GM10266 (cell line): ENCODE measurements around the gene FAM184B.

Source experiments
- DNase-seq: peaks from one replicate; pipeline ENCODE4 v3.0.0; 2012; ENCODE audit errors: extremely low spot score
- TF ChIP-seq, protein P1 (sequence below): IDR thresholded peaks from 2 replicates; pipeline ENCODE4 v1.5.1; 2012; ENCODE audit warnings: mild to moderate bottlenecking, low read depth; ENCODE audit not compliant: control insufficient read depth, insufficient read depth; ENCODE audit errors: missing control alignments

FAM184B gene

GRCh38 chr4:17701138-17701839, 80.1 kb downstream of the FAM184B start:
- TF ChIP-seq, protein P1, sequence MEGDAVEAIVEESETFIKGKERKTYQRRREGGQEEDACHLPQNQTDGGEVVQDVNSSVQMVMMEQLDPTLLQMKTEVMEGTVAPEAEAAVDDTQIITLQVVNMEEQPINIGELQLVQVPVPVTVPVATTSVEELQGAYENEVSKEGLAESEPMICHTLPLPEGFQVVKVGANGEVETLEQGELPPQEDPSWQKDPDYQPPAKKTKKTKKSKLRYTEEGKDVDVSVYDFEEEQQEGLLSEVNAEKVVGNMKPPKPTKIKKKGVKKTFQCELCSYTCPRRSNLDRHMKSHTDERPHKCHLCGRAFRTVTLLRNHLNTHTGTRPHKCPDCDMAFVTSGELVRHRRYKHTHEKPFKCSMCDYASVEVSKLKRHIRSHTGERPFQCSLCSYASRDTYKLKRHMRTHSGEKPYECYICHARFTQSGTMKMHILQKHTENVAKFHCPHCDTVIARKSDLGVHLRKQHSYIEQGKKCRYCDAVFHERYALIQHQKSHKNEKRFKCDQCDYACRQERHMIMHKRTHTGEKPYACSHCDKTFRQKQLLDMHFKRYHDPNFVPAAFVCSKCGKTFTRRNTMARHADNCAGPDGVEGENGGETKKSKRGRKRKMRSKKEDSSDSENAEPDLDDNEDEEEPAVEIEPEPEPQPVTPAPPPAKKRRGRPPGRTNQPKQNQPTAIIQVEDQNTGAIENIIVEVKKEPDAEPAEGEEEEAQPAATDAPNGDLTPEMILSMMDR: no peak

DNA sequence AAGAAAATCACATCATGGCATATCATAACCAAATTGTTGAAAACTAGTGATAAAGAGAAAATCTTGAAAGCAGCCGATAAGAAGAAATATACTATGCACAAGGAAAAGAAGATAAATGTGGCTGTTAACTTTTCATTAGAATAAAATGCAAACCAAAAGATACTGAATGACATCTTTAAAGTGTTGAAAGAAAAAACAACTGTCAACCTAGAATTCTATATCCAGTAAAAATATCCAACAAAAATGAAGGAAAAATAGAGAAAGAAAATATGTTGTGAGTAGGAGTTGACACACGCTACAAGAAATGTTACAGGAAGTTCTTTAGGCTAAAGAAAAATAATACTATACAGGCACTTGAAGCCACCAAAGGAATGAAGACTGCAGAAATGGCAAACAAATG, 82.0 kb downstream of the FAM184B start:
- TF ChIP-seq, protein P1: no peak
- no peak for DNase-seq

More at GRCh38 chr4:17701138-17701839, 80.1 kb downstream of the FAM184B start:
- no peak for DNase-seq

GRCh38 chr4:17698116-17698515, 83.3 kb downstream of the FAM184B start:
- no peak for DNase-seq
- TF ChIP-seq, protein P1: no peak

- DNase-seq: no peak
- TF ChIP-seq, protein P1: no peak
These were observed 86.1 kb downstream of the FAM184B start for GRCh38 chr4:17695341-17695740.

DNA sequence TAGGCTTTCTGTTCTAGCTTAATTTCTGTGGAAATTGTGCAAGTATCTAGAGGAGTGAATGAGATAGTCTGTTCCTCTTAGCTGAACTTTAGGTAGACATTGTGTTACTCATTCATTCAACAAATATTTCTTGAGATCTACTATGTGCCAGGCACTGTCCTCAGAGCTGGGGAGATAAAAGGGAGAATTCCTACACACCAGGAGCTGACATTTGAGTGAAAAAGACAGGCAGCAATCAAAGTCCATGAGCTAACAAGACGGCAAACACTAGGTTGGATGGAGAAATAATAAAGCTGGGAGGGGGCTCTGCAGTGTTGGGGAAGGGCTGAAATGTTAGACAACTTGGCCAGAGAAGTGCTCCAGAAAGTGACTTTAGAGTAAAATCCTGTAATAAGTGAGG, 86.9 kb downstream of the FAM184B start:
- no peak for DNase-seq
- TF ChIP-seq, protein P1: no peak

- TF ChIP-seq, protein P1: no peak
- DNase-seq: no peak
These were observed 90.5 kb downstream of the FAM184B start for GRCh38 chr4:17690898-17691297.

DNA sequence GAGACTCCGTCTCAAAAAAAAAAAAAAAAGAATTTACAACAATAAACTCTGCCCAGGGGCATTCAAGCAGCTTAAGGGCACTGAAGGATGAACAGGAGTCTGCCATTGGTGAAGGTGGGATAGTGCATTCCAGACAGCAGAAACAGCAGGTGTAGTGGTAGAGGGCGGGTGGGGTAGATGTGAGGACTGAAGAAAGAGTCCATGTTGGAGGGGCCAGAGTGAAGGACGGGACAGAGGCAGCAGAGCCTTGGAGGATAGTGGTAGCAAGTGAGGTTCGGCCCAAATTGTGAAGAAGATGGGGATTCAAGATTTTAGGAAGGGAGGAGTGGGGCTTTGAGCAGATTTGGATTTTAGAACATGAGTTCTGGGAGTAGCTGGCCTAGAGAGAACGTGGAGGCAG, 91.3 kb downstream of the FAM184B start:
- no peak for DNase-seq
- TF ChIP-seq, protein P1: no peak
